Suppressor macrophage treated with lipopolysaccharide for 4 hours (primary cell): Measurements from ENCODE around the gene GALK1.

Experiments
- DNase-seq: peaks from one replicate; pipeline ENCODE4 v3.0.0-alpha.2; 2020

The GALK1 gene

DNA sequence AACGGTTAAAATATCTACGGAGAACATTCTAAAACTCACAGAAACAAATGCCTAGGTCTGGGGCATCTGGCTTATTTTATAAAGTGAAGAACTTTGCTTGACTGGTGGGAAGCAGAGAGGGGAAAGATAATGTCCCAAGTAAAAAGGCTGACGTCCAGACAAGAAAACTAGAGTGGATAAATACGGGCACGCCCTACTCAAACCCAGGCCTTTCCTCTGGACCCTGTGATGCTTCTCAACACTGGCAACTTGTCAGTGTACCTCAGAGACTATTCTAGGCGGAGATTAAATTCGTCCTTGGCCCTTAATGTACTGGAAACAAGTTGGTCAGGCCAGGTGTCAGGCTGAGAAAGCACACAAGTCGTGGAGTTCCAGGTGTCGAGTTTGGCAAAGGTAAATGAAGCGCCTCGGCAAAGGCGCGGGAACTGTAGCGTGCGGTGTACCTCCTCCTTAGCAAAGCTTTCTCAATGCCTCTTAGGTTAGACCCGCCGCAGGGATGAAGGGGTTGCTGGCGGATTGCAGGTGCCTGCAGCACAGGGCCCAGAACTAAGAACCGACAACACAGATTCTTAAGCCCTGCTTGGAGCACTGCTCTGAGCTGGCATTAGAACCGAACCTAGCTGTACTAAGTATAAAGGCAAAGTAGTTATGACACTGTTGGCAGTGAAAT, 18.9 kb upstream of the GALK1 start:
- DNase-seq: no peak

DNA sequence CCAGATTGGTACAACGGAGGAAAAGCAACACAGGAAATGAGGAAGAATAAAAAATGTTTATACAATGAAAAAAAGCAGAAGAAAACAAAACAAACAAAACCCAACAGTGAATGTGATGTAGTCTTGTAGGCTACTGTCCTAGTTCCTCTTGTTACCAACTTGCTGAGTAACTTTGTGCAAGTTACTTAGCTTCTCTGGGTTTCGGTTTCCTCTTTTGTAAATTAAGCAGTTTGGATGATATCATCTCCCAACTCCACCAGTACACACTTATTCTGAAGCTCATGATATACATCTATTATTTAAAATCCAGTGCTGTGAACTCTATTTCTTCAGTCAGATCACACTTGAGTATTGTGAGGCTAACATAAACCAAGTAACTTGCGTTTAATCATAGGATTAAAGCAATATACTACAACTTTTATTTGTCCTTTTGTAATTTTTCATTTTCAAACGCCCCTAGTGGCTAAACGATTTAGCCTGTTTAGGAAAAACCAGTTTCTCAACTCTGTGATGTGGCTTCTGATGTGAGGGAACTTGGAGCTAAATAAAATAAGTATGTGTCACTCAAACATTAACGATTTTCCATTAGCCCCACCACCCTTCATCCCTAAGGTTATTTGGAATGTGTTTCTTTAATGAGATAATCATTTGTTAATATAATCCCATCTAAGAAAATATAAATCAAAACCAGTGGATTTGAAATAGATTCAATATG, 18.2 kb upstream of the GALK1 start:
- peak; percentile 95 for DNase-seq

DNA sequence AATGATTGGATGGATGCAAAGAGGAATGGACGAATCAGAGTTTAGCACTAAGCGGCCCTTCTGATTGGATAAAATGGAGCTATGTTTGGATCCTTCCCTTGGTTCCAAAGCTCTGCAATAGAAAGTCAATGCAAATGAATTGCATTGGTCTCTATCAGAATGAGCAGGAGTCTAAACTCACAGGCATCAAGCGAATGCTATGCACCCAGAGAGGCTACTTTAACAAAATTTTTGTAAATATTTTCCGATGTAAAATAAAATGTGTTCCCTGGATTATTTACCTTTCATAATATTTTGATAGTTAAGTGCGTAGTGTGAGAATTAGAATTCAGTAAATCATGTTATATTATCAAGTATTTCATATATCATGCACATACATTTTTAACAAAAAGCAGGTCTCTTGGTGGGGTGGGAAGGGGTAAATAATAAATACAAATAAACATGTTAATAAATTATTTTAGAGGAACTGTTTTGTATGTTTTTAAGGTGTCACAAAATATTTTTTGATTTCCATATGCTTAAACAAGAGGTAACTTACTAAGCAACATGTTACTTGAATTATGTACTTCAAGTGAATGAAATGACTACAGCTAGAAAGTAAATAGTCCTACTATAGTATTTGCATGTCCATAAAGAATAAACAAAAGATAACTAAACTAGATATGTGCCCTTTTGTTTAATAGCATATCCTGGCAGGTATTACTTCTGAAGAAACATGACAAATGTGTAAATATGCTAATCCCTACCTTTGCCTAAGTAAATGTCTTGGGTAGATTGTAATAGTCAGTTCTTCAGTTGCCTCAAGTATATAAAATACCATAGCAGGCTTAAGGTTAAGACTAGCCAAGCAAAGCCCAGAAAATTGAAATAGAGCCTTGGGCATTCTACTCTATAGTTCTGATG, 15.2 kb upstream of the GALK1 start:
- no peak for DNase-seq

DNA sequence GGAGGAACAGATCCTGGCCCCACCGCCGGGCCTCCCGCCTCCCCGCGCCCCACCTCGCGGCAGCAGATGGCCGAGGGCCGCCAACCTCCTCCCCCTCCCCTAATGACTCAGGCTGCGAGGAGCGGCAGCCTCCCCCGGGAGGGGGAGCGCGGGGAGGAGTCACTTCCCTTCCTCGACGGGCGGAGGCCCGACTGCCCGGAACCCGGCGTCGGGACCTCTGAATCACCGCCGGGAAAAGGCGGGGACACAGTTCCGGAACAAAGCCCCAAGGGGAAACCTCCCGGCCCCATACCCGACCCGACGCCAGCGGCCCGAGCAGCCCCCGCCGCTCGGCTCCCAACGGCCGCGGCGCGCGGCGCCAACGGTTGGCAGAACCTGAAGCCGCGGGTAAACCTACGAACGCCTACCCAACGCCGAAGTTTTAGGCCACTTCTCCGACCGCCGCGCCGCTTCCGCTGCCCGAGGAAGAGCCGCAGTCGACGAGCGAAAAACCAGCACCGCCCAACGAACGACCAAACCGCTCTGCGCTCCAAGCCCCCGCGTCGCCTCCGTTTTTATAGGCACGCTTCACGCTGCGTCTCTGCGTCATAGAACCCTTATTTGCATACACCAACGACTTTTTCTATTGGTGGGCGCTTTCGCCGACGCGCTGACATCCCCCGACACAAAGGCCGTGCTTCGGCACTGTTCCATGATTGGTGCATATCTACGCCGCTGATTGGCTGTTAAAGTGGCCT, 14.4 kb upstream of the GALK1 start:
- peak; percentile 99 for DNase-seq

DNA sequence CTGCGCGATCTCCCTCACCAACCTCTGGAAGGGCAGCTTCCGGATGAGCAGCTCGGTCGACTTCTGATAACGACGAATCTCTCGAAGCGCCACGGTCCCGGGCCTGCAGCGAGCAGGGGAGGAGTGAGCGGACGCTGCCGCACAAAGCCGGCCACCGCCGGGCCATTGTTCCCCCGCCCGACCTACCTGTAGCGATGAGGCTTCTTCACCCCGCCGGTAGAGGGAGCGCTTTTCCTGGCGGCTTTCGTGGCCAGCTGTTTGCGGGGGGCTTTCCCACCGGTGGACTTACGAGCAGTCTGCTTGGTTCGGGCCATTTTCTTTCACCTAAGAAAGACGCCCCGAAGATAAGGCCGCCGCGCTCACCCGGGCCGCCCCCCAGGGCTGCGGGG, 13.9 kb upstream of the GALK1 start:
- DNase-seq: no peak

DNA sequence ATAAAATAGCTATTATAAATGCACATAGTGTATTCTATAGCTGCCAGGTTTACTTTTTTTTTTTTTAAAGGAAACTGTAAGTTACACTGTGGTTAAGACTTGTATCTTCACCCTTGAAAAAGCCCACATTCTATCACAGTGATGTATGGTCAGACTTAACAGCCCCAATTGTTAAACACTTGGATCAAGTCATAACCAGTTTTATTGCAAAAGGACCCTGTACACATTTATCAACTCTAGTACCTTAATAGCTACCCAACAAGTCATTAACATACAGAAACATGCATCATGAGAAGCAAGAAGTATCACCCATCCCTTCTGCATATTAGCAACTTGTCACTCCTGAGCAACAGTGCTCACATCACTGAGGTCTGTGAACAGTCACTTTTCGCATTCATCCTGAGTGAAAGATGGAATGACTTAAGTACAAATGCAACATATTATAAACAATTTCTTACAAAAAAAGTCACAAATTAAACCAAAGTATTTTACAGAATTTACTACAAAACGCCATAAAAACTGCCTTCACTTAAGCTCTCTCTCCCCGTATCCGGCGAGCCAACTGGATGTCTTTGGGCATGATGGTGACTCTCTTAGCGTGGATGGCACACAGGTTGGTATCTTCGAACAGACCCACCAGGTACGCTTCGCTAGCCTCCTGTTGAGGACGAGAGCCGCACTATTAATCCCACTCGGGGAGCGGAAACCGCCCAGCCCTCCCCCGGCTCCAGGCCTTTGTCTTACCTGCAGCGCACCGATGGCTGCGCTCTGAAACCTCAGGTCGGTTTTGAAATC, 13.3 kb upstream of the GALK1 start:
- peak; percentile 36 for DNase-seq

DNA sequence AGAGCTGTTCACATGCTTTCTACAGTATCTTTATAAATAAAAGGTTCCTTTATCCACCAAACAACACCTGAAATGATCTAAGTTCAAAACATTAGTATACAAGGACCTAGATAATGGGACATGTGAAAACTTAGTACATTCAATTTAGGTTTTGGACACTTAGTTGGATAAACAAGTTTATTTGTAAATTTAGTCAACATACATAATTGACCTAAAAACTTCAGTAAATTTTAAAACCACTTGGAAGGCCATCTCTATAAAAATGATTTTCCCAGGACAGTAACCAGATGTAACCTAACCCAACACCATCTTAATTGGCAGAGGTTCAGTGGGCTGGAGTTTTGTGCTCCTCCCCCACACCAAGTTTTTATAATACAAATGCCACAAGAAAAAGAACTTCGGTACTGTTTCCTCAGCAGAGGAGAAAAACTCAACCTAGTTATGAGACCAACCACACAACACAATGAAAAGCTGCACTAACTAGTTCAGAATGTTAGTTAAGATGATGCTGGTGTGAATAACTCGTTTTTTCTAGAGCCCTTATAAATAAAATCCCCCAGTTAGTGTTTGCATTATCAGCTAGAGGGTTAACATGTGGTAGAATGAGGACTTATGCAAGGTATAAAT, 12.4 kb upstream of the GALK1 start:
- DNase-seq: no peak

DNA sequence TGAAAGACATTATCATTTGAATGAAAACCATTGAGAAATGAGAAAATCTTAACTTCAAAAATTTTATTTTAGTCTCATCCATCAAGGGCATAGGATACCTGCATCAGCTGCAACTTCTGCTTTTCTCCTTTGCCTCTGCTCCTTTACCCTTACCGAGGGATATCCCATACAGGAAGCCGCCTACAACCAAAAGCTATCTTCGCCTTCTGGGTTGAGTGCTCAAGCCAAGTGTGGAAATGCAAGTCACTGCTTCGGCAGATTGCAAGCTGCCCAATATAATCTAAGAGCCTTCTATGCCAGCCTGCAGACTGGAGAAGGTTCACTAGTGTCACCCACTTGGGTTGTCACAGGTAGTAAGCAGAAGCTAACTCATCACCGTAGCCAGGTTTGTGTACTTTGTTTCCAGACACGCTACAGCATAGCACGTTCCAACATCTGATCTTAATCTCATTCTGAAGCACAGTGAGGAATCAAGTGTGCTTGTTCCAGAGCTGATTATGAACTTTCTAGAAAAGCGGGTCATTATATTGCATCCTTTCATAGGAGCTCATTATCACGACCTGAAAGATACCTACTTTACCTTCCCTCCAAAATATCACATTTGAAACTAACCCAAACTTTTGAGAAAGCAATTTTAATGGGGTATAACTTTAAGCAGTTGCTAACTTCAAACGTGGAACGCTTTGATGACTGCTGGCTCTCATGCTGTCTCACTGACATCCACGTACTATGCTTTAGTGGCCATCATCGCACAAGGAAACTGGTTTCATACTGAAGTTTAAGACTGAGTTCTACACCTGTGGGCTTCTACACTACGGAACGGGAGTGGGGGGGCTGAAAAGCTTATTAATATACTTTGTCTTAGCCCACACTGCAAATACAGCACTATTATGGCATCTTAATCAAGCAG, 11.6 kb upstream of the GALK1 start:
- DNase-seq: peak; percentile 54

DNA sequence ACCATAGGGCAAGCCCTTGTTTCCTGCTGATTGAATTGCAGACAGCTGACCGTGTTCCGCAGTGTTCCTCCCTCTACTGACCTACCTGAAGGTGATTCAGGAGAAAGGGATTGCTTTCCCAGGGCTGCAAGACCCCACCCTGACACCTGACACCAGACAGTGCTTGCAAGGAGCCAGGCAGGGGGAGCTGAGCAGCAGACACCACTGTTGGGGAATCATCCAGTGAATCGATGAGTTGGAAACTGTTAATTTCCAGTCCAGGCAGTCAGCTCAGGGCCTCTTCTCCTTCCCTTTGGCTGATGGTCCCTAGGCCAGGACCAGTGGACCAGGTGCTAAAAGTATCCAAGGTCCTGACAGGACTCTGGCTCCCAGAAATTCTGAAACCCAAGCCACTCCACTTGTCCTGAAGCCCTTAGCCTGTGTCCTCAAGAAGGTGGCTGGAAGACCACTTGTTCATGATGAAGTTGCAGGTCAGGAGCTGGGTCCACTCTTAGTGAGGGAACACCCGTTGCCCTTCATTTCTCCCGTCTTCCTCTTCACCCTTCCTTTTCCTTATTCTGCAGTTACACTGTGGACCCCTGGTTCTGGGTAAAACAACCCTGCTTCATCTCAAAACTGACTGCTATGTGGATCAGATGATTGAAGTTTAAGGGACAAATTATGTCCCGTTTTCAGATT, 10.1 kb upstream of the GALK1 start:
- peak; percentile 35 for DNase-seq

DNA sequence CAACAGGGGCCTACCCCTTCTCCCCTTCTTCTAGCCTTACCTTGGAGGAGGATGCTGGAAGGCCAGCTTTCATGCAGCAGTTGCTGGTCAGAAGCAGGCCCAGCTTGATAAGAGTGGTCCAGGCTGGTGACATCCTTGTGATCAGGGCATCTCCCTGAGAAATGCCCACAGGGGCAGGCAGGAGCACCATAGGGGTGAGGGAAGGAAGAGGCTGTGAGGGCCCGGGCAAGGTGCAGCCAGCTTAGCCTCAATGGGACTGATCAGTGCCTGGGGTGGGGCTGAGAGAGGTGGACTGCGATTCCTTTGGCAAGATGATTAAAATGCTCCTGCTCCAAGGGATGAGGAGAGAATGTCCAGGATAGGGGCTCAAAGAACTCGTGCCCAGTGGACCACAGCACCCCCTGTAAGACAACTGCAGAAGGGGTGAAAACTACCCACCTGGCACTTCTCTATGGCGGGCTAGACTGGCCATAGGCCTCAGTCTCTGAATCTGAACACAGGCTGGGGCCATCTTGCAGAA, 9.5 kb upstream of the GALK1 start:
- DNase-seq: no peak

DNA sequence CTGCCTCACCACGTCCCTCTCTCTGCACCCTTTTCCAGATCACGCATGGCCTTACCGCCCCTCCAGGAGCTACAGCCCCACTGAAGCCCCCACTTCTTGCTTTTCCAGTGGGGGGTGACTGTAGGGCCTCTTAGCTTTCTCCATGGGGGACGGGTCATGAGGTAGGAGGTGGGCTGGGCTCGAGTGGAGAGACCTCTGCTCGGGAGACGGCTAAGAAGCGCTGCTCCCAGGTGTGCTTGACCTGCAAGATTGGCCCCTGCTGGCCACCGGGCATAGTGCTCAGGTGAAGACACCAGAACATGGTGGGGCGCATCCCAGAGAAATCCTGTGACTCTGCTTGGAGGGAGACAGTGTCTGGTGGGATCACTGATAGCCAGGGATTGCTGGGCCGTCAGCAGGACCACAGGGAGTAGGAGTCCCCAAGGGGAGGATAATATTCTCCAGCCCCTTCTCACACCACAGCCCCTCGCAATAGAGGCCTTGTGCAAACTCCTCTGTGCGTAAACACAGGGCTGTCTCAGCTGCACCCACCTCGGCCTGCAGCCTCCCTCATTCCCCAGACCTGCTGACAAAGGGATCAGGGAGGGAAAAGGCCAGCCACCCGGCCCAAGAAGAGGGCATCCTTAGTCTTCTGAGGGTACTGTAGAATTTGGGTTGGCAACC, 8.9 kb upstream of the GALK1 start:
- no peak for DNase-seq

DNA sequence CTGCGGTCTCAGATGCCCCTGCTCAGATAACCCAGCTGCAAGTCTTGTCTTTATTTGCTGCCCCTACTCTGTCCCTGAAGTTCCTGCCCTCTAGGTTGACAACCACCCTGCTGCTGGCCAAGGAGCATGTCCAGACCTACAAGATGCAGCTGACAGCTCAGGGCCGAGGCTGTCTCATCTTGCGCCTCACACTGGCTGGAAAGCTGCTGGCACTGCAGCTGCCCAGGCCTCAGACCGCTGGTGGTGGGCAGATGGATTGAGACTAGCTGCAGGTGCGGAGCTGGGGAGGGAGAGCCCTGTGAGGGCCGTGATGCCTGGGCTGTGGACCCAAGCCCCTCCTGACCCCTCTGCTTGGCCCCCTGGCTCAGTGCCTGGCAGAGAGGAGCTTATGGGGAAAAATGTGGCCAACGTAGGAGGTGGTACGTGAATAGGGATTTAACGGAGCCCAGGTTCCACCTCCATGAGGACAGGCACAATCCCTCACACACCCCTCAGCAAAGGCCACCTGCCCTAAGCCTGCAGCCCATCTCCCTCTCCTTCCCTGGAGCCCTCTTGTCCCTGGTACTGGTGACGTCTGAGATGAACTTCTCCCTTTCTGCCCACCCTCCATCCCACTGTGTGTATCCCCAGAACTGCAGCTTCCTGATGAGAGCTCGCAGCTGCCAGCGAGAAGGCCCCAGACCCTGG, 8.3 kb upstream of the GALK1 start:
- DNase-seq: no peak

DNA sequence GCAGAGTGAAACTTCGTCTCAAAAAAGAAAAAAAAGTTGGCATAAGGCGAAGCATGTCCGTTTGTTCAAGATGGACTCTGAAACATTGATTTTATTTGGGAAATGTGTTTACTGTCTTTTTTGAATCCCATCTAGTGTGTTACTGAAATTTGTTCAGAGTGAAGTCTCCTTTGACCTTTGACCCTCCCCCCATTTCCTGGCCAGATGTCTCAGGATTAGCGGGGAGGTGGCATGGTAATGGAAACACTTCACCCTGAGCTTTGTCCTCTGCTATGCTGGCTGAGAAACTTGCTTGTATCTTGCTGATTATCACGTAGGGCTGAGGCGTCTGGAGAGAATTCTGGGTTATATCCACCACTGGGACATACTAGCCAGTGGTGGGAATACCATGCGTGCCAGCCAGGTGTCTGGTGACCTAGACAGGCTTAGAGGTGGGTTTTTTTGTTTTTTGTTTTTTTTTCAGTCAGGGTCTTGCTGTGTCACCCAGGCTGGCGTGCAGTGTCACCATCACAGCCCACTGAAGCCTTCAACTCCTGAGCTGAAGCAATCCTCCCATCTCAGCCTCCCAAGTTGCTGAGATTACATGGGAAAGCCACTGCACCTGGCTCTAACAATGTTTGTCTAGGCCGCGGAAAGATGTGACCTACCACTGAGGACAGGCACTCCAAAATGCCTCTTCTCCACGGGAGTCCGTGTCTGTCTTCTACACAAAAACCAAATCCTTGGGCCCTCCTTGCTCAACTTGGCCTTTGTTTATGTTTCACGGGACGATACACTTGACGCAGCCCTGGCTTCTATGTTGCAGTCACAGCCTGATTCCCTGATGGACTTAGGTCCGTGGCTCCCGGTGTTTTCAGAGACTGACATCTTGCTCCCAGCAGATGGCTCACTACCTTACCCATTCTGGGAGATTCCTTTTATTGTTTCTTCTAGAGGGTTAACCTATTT, 6.6 kb upstream of the GALK1 start:
- no peak for DNase-seq

DNA sequence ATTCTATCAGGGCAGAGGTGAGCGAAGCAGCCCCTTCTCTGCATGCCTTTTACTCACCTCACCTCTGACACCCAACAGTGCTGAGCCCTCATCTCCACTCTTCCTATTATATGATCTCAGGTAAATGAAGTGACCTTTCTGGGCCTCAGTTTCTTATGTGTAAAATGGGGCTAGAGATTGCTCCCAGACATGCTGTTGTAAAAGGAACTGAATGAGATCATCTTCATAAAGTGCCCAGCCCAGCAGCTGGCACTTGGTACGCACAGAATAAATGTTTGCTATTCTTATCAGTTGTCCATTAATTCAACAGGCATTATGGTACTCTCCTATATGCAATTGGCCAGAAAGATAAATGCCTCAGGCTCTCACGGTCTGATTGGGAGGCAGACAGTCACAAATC, 4.5 kb upstream of the GALK1 start:
- DNase-seq: no peak

DNA sequence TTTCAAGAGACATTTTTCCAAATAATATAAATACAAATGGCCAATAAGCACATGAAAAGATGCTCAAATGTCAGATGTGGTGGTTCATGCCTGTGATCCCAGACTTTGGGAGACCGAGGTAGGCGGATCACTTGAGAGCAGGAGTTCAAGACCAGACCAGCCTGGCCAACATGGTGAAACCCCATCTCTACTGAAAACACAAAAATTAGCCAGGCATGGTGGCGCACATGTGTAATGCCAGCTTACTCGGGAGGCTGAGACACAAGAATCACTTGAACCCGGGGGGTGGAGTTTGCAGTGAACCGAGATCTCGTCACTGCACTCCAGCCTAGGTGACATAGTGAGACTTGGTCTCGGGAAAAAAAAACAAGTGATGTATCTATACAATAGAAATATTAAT, 2.9 kb upstream of the GALK1 start:
- no peak for DNase-seq

DNA sequence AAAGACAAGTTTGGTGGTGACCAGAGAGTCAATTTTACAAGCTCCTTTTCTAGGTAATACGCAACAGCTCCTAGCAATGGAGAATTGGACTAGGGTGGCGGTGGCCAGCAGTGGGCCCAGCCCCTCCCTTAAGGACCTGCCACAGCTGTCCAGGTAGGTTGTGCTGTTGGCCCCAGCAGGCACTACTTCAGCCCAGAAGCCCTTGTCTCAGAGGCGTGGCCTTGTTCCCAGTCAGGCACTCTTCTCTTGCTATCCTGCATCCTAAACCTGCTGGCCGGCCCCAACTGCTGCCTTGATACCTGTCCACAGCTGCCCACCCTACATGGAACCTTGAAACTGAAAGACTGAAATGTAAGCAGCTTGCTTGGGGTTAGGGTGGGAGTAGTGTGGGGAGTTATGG, 989 bp upstream of the GALK1 start:
- no peak for DNase-seq

DNA sequence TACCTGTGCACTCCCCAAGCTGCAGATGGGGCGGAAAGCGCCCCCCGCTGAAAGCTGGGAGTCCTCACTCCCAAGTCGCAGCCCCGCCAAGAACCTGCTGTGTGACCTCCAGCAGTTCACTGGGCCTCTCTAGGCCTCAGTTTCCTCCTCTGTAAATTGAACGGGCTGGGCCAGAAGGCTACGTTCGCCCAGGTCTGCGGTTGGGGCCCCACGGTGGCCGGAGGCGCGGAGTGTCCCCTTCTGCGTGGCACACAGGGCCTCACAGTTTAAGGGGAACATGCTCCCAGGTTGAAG, 628 bp downstream of the GALK1 start:
- no peak for DNase-seq
